CD4-positive, alpha-beta memory T cell (primary cell): ENCODE measurements around the gene ZNRF3. TPM values are rescaled to one million over a fixed set of nuclear protein-coding genes. Genes with fewer than 3 reads are reported as not detected.
"Not testable (repeated sequence)": the region's sequence is repeated elsewhere in the genome, so short reads cannot be mapped to it uniquely, and the experiment has no call there.

Experiments
- CTCF ChIA-PET: fragments of 350-600 bp; sonication (Branson Sonifier 250); formaldehyde crosslinking; loops from one replicate; lab custom pipeline; 2021; ENCODE audit warnings: inconsistent platforms; ENCODE audit not compliant: partially characterized antibody; lab: Charles Lee
- POLR2A ChIA-PET: fragments of 350-600 bp; sonication (Branson Sonifier 250); formaldehyde crosslinking; loops from one replicate; lab custom pipeline; 2021; ENCODE audit not compliant: partially characterized antibody; lab: Charles Lee
- DNase-seq, 5 donors: peaks; one replicate each; pipeline versions ENCODE4 v3.0.0 to v3.0.0-alpha.2; 2020 to 2022; ENCODE audit warnings: mixed read lengths in 1 of 5
- H3K27ac ChIP-seq: one replicate; pipeline ENCODE4 v1.7.0; 2013; ENCODE audit warnings: low read depth, low read length
- H3K27me3 ChIP-seq: 2 replicates; pipeline ENCODE4 v1.7.0; 2013; ENCODE audit warnings: mild to moderate bottlenecking, low read length, moderate library complexity; ENCODE audit not compliant: insufficient read depth
- H3K36me3 ChIP-seq: 2 replicates; pipeline ENCODE4 v1.7.0; 2013; ENCODE audit warnings: mild to moderate bottlenecking, low read length, moderate library complexity; ENCODE audit not compliant: insufficient read depth
- H3K4me1 ChIP-seq: 2 replicates; pipeline ENCODE4 v1.7.0; 2013; ENCODE audit warnings: mild to moderate bottlenecking, low read length, moderate library complexity; ENCODE audit not compliant: insufficient read depth
- H3K4me3 ChIP-seq, 2 donors: one replicate each; pipeline ENCODE4 v1.7.0; 2013; ENCODE audit warnings: low read length in 2 of 2, mild to moderate bottlenecking in 1 of 2
- H3K9me3 ChIP-seq, 2 donors: one replicate each; pipeline ENCODE4 v1.7.0; 2013; ENCODE audit warnings: low read length in 2 of 2, control low read depth in 1 of 2; ENCODE audit not compliant: control insufficient read depth in 1 of 2
- H3K27ac Mint-ChIP-seq, 7 donors: one replicate each; pipeline ENCODE4 v1.8.0; 2020 to 2021; ENCODE audit warnings: mixed read lengths in 7 of 7, mild to moderate bottlenecking in 6 of 7, inconsistent platforms in 3 of 7, moderate library complexity in 3 of 7
- H3K27me3 Mint-ChIP-seq, 2 donors: one replicate each; pipeline ENCODE4 v1.8.0; 2020 to 2021; ENCODE audit warnings: mixed read lengths in 2 of 2
- H3K36me3 Mint-ChIP-seq, 2 donors: one replicate each; pipeline ENCODE4 v1.8.0; 2020 to 2021; ENCODE audit warnings: mixed read lengths in 2 of 2, inconsistent platforms in 1 of 2, mild to moderate bottlenecking in 1 of 2
- H3K4me1 Mint-ChIP-seq, 4 donors: one replicate each; pipeline ENCODE4 v1.8.0; 2020 to 2021; ENCODE audit warnings: mixed read lengths in 4 of 4, mild to moderate bottlenecking in 1 of 4
- H3K4me3 Mint-ChIP-seq, 8 donors: one replicate each; pipeline ENCODE4 v1.8.0; 2020 to 2021; ENCODE audit warnings: mixed read lengths in 8 of 8, mild to moderate bottlenecking in 7 of 8, moderate library complexity in 6 of 8, inconsistent platforms in 3 of 8
- H3K9me3 Mint-ChIP-seq, 8 donors: one replicate each; pipeline ENCODE4 v1.8.0; 2020 to 2021; ENCODE audit warnings: mixed read lengths in 8 of 8, mild to moderate bottlenecking in 5 of 8, inconsistent platforms in 3 of 8, moderate library complexity in 1 of 8
- intact Hi-C: fragments of 100-400 bp; cut with micrococcal nuclease; formaldehyde crosslinking; loops from one replicate; pipeline ENCODE4 v1.15.1; 2023
- polyA plus RNA-seq, 2 donors: library from polyadenylated mRNA; unstranded; fragments of 300-500 nt; fragmentation: Illumina TruSeq; gene quantifications; one replicate each; pipeline ENCODE4 v1.2.3, GENCODE V29; 2021
- total RNA-seq, 2 experiments: library from RNA; stranded (reverse); gene quantifications; one replicate each; pipeline ENCODE4 v1.2.3, GENCODE V29; 2021

ZNRF3 gene
- total and polyA plus RNA-seq, 4 experiments from 2014 or later, result 0.11 to 0.89 (median 0.70) TPM; not detected in 1

GRCh38 chr22:28947125-28947524, 63.8 kb downstream of the ZNRF3 start:
- Histone ChIP-seq H3K27me3 (peaks cover 7% of the 10 kb centered on the region), H3K4me1 (no peaks in the 10 kb centered on the region), H3K9me3 (no peaks in the 10 kb centered on the region), H3K27ac (no peak overlapping the region), H3K36me3 (no peaks in the 10 kb centered on the region), H3K4me3 (no peak overlapping the region)
- ChIA-PET CTCF (interaction anchor here (0.5 kb wide), 1 partner anchor 185 kb away, joined by 4 read pairs; no protein-coding TSS in a partner anchor), POLR2A (no interaction called here)
- H3K27ac Mint-ChIP-seq, result no peak overlapping the region
- peaks cover 2 to 32% (median 24%) of the 10 kb centered on the region in 8 donors for H3K9me3 Mint-ChIP-seq
- no peaks in the 10 kb centered on the region for H3K4me1 Mint-ChIP-seq
- H3K27me3 Mint-ChIP-seq, result peaks cover 24 to 35% of the 10 kb centered on the region in 2 donors
- no peak for DNase-seq
- intact Hi-C loops, result no loop called here
- no peak overlapping the region for H3K4me3 Mint-ChIP-seq
- H3K36me3 Mint-ChIP-seq, result peaks cover 2 to 17% of the 10 kb centered on the region in 2 donors

GRCh38 chr22:28948424-28948823, 65.1 kb downstream of the ZNRF3 start:
- H3K36me3 ChIP-seq, result no peaks in the 10 kb centered on the region
- H3K36me3 Mint-ChIP-seq, result peaks cover 2 to 17% of the 10 kb centered on the region in 2 donors
- intact Hi-C loops, result no loop called here
- H3K27ac Mint-ChIP-seq, result no peak overlapping the region
- H3K4me1 Mint-ChIP-seq, result no peaks in the 10 kb centered on the region
- POLR2A ChIA-PET, result no interaction called here
- peaks cover 13% of the 10 kb centered on the region for H3K27me3 ChIP-seq
- no peak overlapping the region for H3K4me3 Mint-ChIP-seq
- H3K4me3 ChIP-seq, result no peak overlapping the region
- H3K27me3 Mint-ChIP-seq, result peaks cover 33 to 45% of the 10 kb centered on the region in 2 donors
- H3K9me3 Mint-ChIP-seq, result peaks cover 2 to 32% (median 24%) of the 10 kb centered on the region in 8 donors
- no peaks in the 10 kb centered on the region for H3K4me1 ChIP-seq
- DNase-seq, result no peak
- H3K27ac ChIP-seq, result no peak overlapping the region
- no peaks in the 10 kb centered on the region for H3K9me3 ChIP-seq
- CTCF ChIA-PET, result no interaction called here

- H3K4me3 ChIP-seq, H3K36me3 ChIP-seq, DNase-seq, H3K9me3 ChIP-seq, H3K4me3 Mint-ChIP-seq, CTCF ChIA-PET, H3K4me1 ChIP-seq, intact Hi-C loops, H3K4me1 Mint-ChIP-seq, H3K27ac ChIP-seq, H3K27ac Mint-ChIP-seq, POLR2A ChIA-PET: not testable (repeated sequence)
- H3K27me3 ChIP-seq, result peaks cover 18% of the 10 kb centered on the region
- peaks cover 2 to 17% of the 10 kb centered on the region in 2 donors for H3K36me3 Mint-ChIP-seq
- H3K9me3 Mint-ChIP-seq, result peaks cover 2 to 32% (median 24%) of the 10 kb centered on the region in 8 donors
- H3K27me3 Mint-ChIP-seq, result peaks cover 39 to 50% of the 10 kb centered on the region in 2 donors
Measured at GRCh38 chr22:28948860-28949551, 65.6 kb downstream of the ZNRF3 start.

DNA sequence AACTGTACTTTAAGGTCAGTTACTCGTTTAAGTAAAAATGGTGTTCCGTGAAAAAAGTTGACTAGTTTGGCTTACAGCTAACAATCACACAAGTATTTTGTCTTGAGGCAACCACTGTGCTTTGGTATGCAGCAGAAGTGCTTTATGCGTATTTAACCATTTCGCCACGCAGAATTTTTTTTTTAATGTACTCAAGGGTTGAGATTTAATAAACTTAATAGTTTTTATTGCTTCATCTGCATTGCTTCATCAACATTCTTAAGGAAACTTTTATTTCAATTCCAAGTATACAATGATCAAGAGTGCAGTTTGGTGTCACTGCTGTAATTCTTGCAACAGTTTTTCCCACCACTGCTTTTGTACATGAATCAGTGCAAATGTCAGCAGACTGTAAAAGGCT, 66.4 kb downstream of the ZNRF3 start:
- Mint-ChIP-seq H3K4me3 (no peak overlapping the region), H3K4me1 (no peaks in the 10 kb centered on the region), H3K9me3 (peaks cover 2 to 32% (median 24%) of the 10 kb centered on the region in 8 donors), H3K27ac (no peak overlapping the region), H3K36me3 (peaks cover 2 to 17% of the 10 kb centered on the region in 2 donors), H3K27me3 (peaks cover 42 to 53% of the 10 kb centered on the region in 2 donors)
- H3K9me3 ChIP-seq, result no peaks in the 10 kb centered on the region
- peaks cover 25% of the 10 kb centered on the region for H3K27me3 ChIP-seq
- ChIA-PET POLR2A (no interaction called here), CTCF (no interaction called here)
- no peak overlapping the region for H3K4me3 ChIP-seq
- no peak overlapping the region for H3K27ac ChIP-seq
- no peaks in the 10 kb centered on the region for H3K36me3 ChIP-seq
- intact Hi-C loops, result no loop called here
- no peaks in the 10 kb centered on the region for H3K4me1 ChIP-seq
- no peak for DNase-seq

DNA sequence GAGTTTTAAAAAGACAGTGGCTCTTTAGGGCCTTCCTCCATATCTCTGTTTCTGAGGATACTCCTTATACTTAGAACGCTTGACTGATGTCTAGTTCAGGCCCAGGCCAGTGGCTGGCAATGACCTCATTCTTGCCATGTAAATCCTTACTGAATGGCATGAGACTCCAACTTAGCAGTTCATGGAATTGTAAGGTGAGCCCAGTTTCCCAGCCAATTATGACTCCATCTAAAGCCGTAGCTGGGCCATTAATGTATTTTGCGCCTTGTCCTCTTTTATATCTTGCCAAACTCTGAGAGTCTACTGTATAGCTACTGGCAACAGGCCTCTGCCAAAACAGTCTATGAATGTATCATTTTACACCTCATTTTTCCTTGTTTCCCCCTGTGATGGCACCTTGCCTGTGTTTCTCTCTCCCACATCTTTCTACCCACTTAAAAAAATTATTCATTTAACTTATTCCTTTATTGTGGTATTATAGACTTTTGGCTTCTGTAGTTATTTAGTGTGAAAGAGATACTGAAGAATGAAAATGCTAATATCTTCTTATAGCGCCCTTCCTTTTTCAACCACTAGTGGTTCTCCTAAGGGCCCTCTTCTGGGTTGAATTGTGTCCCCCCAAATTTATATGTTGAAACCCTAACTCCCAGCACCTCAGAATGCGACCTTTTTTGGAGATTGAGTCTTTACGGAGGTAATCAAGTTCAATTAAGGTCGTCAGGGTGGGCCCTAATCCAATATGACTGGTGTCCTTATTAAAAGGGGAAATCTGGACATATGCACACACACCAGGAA, 67.4 kb downstream of the ZNRF3 start:
- DNase-seq, result no peak
- ChIA-PET POLR2A (no interaction called here), CTCF (no interaction called here)
- Histone ChIP-seq H3K36me3 (no peaks in the 10 kb centered on the region), H3K9me3 (no peaks in the 10 kb centered on the region), H3K27ac (no peak overlapping the region), H3K4me1 (peaks cover 8% of the 10 kb centered on the region), H3K27me3 (peaks cover 28% of the 10 kb centered on the region), H3K4me3 (no peak overlapping the region)
- intact Hi-C loops, result no loop called here
- Mint-ChIP-seq H3K27ac (no peak overlapping the region), H3K4me1 (peaks cover 5 to 9% (median 6%) of the 10 kb centered on the region in 4 donors), H3K9me3 (peaks cover 2 to 31% (median 21%) of the 10 kb centered on the region in 8 donors), H3K4me3 (peak overlapping the region in 1 of 8 donors; percentile 4), H3K36me3 (peaks cover 2 to 16% of the 10 kb centered on the region in 2 donors), H3K27me3 (peaks cover 41 to 56% of the 10 kb centered on the region in 2 donors)

GRCh38 chr22:28951530-28951929, 68.2 kb downstream of the ZNRF3 start:
- Mint-ChIP-seq H3K9me3 (peaks cover 2 to 24% (median 15%) of the 10 kb centered on the region in 8 donors), H3K4me1 (peaks cover 8 to 16% (median 12%) of the 10 kb centered on the region in 4 donors), H3K27me3 (peaks cover 42 to 54% of the 10 kb centered on the region in 2 donors), H3K36me3 (peaks cover 2 to 9% of the 10 kb centered on the region in 2 donors), H3K27ac (no peak overlapping the region), H3K4me3 (no peak overlapping the region)
- POLR2A ChIA-PET, result no interaction called here
- intact Hi-C loops, result no loop called here
- Histone ChIP-seq H3K4me1 (peaks cover 15% of the 10 kb centered on the region), H3K4me3 (no peak overlapping the region), H3K27me3 (peaks cover 31% of the 10 kb centered on the region), H3K27ac (no peak overlapping the region), H3K36me3 (no peaks in the 10 kb centered on the region), H3K9me3 (no peaks in the 10 kb centered on the region)
- CTCF ChIA-PET, result interaction anchor here (0.6 kb wide), 1 partner anchor 102 kb away, joined by 3 read pairs; no protein-coding TSS in a partner anchor
- DNase-seq, result no peak

GRCh38 chr22:28951969-28952521, 68.7 kb downstream of the ZNRF3 start:
- no peak for DNase-seq
- peaks cover 36% of the 10 kb centered on the region for H3K27me3 ChIP-seq
- no peak overlapping the region for H3K27ac ChIP-seq
- Mint-ChIP-seq H3K27ac (no peak overlapping the region), H3K36me3 (peaks cover 2 to 5% of the 10 kb centered on the region in 2 donors), H3K4me3 (no peak overlapping the region), H3K27me3 (peaks cover 43 to 55% of the 10 kb centered on the region in 2 donors), H3K4me1 (peaks cover 8 to 21% (median 14%) of the 10 kb centered on the region in 4 donors), H3K9me3 (peaks cover 0 to 19% (median 10%) of the 10 kb centered on the region in 8 donors)
- no peak overlapping the region for H3K4me3 ChIP-seq
- ChIA-PET CTCF (interaction anchor here (0.6 kb wide), 1 partner anchor 103 kb away, joined by 3 read pairs; no protein-coding TSS in a partner anchor), POLR2A (no interaction called here)
- peaks cover 20% of the 10 kb centered on the region for H3K4me1 ChIP-seq
- intact Hi-C loops, result no loop called here
- no peaks in the 10 kb centered on the region for H3K9me3 ChIP-seq
- H3K36me3 ChIP-seq, result no peaks in the 10 kb centered on the region
